Activated gamma-delta T cell (primary cell): ENCODE measurements around the gene MROH8.

Experiments
- DNase-seq: peaks from one replicate; lab custom pipeline; 2025; lab: John Stamatoyannopoulos, UW

Gene MROH8

GRCh38 chr20:37198932-37199660, 19.7 kb upstream of the MROH8 start:
- DNase-seq = no peak

GRCh38 chr20:37194621-37195417, 15.5 kb upstream of the MROH8 start:
- no peak for DNase-seq

GRCh38 chr20:37193821-37194220, 14.5 kb upstream of the MROH8 start:
- DNase-seq = no peak

- no peak for DNase-seq
These were observed 13.9 kb upstream of the MROH8 start for GRCh38 chr20:37193226-37193625.

- no peak for DNase-seq
These were observed 12.9 kb upstream of the MROH8 start for GRCh38 chr20:37192137-37192854.

- no peak for DNase-seq
These were observed 11.2 kb upstream of the MROH8 start for GRCh38 chr20:37190354-37191112.

- DNase-seq = no peak
These were observed 10.2 kb upstream of the MROH8 start for GRCh38 chr20:37189416-37190016.

GRCh38 chr20:37188787-37189186, 9.4 kb upstream of the MROH8 start:
- no peak for DNase-seq

GRCh38 chr20:37185686-37186085, 6.3 kb upstream of the MROH8 start:
- DNase-seq = no peak

- no peak for DNase-seq
These were observed 556 bp upstream of the MROH8 start for GRCh38 chr20:37179683-37180524.

GRCh38 chr20:37172836-37173235, 6.5 kb downstream of the MROH8 start:
- DNase-seq = no peak

- no peak for DNase-seq
These were observed 12.5 kb downstream of the MROH8 start for GRCh38 chr20:37166867-37167266.

- DNase-seq = no peak
These were observed 14.3 kb downstream of the MROH8 start for GRCh38 chr20:37165031-37165430.

- DNase-seq = no peak
These were observed 15.4 kb downstream of the MROH8 start for GRCh38 chr20:37163832-37164554.

- no peak for DNase-seq
These were observed 16.7 kb downstream of the MROH8 start for GRCh38 chr20:37162646-37163045.

GRCh38 chr20:37161830-37162549, 17.4 kb downstream of the MROH8 start:
- DNase-seq = no peak

- DNase-seq = no peak
These were observed 18.7 kb downstream of the MROH8 start for GRCh38 chr20:37160683-37161082.

GRCh38 chr20:37158248-37158647, 21.1 kb downstream of the MROH8 start:
- no peak for DNase-seq

- no peak for DNase-seq
These were observed 23.4 kb downstream of the MROH8 start for GRCh38 chr20:37155987-37156386.
